Measurements from ENCODE around the gene ODF2. TPM values are rescaled to one million over a fixed set of nuclear protein-coding genes. Genes with fewer than 3 reads are reported as not detected.

ODF2 gene
- total RNA-seq, 1 donor from 2014 or later, result 45.0 TPM

- Mint-ChIP-seq H3K9me3 (ENCODE audit: low read depth) (no peaks in the 10 kb centered on the region), H3K27ac (no peak overlapping the region), H3K27me3 (no peaks in the 10 kb centered on the region), H3K4me1 (ENCODE audit: low read depth) (no peaks in the 10 kb centered on the region), H3K36me3 (ENCODE audit: insufficient read depth) (no peaks in the 10 kb centered on the region), H3K4me3 (ENCODE audit: low read depth) (no peak overlapping the region)
- no peak for TF ChIP-seq CTCF (IDR thresholded peaks at IDR 0.05; ENCODE audit: unreplicated experiment)
- no peak for DNase-seq (ENCODE audit: low spot score, unreplicated experiment)
Observed at GRCh38 chr9:128429513-128430086, 26.2 kb upstream of the ODF2 start.

GRCh38 chr9:128431207-128431606, 24.6 kb upstream of the ODF2 start:
- Mint-ChIP-seq H3K27ac (no peak overlapping the region), H3K9me3 (ENCODE audit: low read depth) (no peaks in the 10 kb centered on the region)

GRCh38 chr9:128434340-128434739, 21.5 kb upstream of the ODF2 start:
- H3K36me3 Mint-ChIP-seq (ENCODE audit: insufficient read depth), result no peaks in the 10 kb centered on the region
- H3K9me3 Mint-ChIP-seq (ENCODE audit: low read depth), result no peaks in the 10 kb centered on the region
- no peak overlapping the region for H3K27ac Mint-ChIP-seq
- DNase-seq (ENCODE audit: low spot score, unreplicated experiment), result no peak
- TF ChIP-seq CTCF (IDR thresholded peaks at IDR 0.05; ENCODE audit: unreplicated experiment), result no peak
- H3K4me1 Mint-ChIP-seq (ENCODE audit: low read depth), result no peaks in the 10 kb centered on the region
- H3K4me3 Mint-ChIP-seq (ENCODE audit: low read depth), result no peak overlapping the region
- no peaks in the 10 kb centered on the region for H3K27me3 Mint-ChIP-seq

More at GRCh38 chr9:128431207-128431606, 24.6 kb upstream of the ODF2 start:
- Mint-ChIP-seq H3K27me3 (no peaks in the 10 kb centered on the region), H3K4me1 (ENCODE audit: low read depth) (no peaks in the 10 kb centered on the region), H3K36me3 (ENCODE audit: insufficient read depth) (no peaks in the 10 kb centered on the region), H3K4me3 (ENCODE audit: low read depth) (no peak overlapping the region)
- no peak for TF ChIP-seq CTCF (IDR thresholded peaks at IDR 0.05; ENCODE audit: unreplicated experiment)
- DNase-seq (ENCODE audit: low spot score, unreplicated experiment), result no peak

- Mint-ChIP-seq H3K36me3 (ENCODE audit: insufficient read depth) (no peaks in the 10 kb centered on the region), H3K27me3 (no peaks in the 10 kb centered on the region), H3K9me3 (ENCODE audit: low read depth) (no peaks in the 10 kb centered on the region), H3K4me1 (ENCODE audit: low read depth) (no peaks in the 10 kb centered on the region), H3K27ac (no peak overlapping the region), H3K4me3 (ENCODE audit: low read depth) (no peak overlapping the region)
- TF ChIP-seq CTCF (IDR thresholded peaks at IDR 0.05; ENCODE audit: unreplicated experiment), result no peak
- no peak for DNase-seq (ENCODE audit: low spot score, unreplicated experiment)
Observed at GRCh38 chr9:128435611-128436010, 20.2 kb upstream of the ODF2 start.

- peak; percentile 78 for DNase-seq (ENCODE audit: low spot score, unreplicated experiment)
- Mint-ChIP-seq H3K36me3 (ENCODE audit: insufficient read depth) (no peaks in the 10 kb centered on the region), H3K27ac (no peak overlapping the region), H3K4me1 (ENCODE audit: low read depth) (no peaks in the 10 kb centered on the region), H3K9me3 (ENCODE audit: low read depth) (no peaks in the 10 kb centered on the region), H3K27me3 (peaks cover 2% of the 10 kb centered on the region), H3K4me3 (ENCODE audit: low read depth) (no peak overlapping the region)
- peak; percentile 89 for TF ChIP-seq CTCF (IDR thresholded peaks at IDR 0.05; ENCODE audit: unreplicated experiment)
Observed at GRCh38 chr9:128438343-128439109, 17.3 kb upstream of the ODF2 start.

All from progenitor cell of endocrine pancreas (in vitro differentiated cells).